Measurements from ENCODE around the gene PRSS21.

Gene PRSS21

DNA sequence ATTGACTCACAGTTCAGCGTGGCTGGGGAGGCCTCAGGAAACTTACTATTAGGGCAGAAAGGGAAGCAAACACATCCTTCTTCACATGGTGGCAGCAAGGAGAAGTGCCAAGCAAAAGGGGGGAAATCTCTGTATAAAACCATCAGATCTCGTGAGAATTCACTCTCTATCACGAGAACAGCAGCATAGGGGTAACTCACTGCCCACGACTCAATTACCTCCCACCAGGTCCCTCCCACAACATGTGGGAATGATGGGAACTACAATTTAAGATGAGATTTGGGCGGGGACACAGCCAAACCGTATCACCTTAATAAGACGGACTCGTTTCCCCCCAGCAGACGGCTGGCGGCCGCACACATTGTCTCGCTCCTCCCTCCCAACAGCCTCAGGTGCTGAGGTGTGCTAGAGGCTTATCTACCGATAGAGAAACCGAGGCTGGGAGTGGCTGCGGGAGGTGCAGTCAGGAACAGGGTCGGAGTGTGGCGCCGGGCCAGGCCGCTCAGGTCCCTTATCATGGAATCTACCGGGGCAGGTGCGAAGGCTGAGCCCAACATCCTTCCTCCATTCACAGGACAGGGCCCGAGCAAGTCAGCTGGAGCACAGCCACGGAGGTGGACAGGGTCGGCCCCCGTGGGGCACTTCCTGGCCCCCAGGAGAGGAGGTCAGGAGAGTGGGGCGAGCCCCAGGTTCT lies 8.2 kb downstream of the PRSS21 start:
- H3K4me3 ChIP-seq (ENCODE audit: low read length): no peak overlapping the region
- H3K36me3 ChIP-seq (replicated peaks; ENCODE audit: low read depth, low read length): no peaks in the 10 kb centered on the region
- H4K20me1 ChIP-seq (ENCODE audit: insufficient read depth, low read length): no peaks in the 10 kb centered on the region
- no peaks in the 10 kb centered on the region for H3K9me3 ChIP-seq (ENCODE audit: insufficient read depth, low read length)
- no peaks in the 10 kb centered on the region for H3K79me2 ChIP-seq (ENCODE audit: low read length)
- peaks cover 7% of the 10 kb centered on the region; the same call in 1 of the 2 replicates for H3K27me3 ChIP-seq (ENCODE audit: low read depth, low read length)
- H3K4me1 ChIP-seq (ENCODE audit: low read length): no peaks in the 10 kb centered on the region
- TF ChIP-seq, protein P1, sequence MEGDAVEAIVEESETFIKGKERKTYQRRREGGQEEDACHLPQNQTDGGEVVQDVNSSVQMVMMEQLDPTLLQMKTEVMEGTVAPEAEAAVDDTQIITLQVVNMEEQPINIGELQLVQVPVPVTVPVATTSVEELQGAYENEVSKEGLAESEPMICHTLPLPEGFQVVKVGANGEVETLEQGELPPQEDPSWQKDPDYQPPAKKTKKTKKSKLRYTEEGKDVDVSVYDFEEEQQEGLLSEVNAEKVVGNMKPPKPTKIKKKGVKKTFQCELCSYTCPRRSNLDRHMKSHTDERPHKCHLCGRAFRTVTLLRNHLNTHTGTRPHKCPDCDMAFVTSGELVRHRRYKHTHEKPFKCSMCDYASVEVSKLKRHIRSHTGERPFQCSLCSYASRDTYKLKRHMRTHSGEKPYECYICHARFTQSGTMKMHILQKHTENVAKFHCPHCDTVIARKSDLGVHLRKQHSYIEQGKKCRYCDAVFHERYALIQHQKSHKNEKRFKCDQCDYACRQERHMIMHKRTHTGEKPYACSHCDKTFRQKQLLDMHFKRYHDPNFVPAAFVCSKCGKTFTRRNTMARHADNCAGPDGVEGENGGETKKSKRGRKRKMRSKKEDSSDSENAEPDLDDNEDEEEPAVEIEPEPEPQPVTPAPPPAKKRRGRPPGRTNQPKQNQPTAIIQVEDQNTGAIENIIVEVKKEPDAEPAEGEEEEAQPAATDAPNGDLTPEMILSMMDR (IDR thresholded peaks at IDR 0.05; ENCODE audit: low read depth, low read length): no peak
- TF ChIP-seq EZH2phosphoT487 (IDR thresholded peaks at IDR 0.05; ENCODE audit: low read depth): no peak
- no peak overlapping the region for H2AFZ ChIP-seq (ENCODE audit: low read depth, low read length)
- H3K9ac ChIP-seq (ENCODE audit: low read length): no peak overlapping the region
- H3K27ac ChIP-seq (ENCODE audit: low read length): no peak overlapping the region
- H3K4me2 ChIP-seq (ENCODE audit: low read length): no peak overlapping the region

DNA sequence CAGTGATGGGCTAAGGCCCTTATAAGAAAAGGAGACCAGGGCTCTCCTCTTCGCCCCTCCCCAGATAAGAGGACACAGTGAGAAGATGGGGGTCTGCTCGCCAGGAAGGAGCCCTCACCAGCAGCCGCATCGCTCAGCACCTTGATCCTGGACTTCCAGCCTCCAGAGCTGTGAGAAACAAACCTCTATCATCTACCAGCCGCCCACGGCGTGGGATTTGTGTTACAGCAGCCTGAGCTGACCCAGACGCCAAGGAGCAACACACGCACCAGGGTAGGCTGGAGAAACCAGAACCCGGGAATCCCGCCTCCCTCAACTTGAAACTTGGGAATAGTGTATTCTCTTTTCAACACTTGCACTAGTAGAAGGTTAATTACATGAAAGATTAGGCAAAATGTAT lies 8.9 kb downstream of the PRSS21 start:
- no peak overlapping the region for H3K4me3 ChIP-seq (ENCODE audit: low read length)
- no peak overlapping the region for H3K4me2 ChIP-seq (ENCODE audit: low read length)
- H3K4me1 ChIP-seq (ENCODE audit: low read length): no peaks in the 10 kb centered on the region
- peaks cover 7% of the 10 kb centered on the region; the same call in 1 of the 2 replicates for H3K27me3 ChIP-seq (ENCODE audit: low read depth, low read length)
- H2AFZ ChIP-seq (ENCODE audit: low read depth, low read length): no peak overlapping the region
- no peak overlapping the region for H3K9ac ChIP-seq (ENCODE audit: low read length)
- TF ChIP-seq, protein P1 (IDR thresholded peaks at IDR 0.05; ENCODE audit: low read depth, low read length): no peak
- TF ChIP-seq EZH2phosphoT487 (IDR thresholded peaks at IDR 0.05; ENCODE audit: low read depth): no peak
- no peaks in the 10 kb centered on the region for H3K36me3 ChIP-seq (replicated peaks; ENCODE audit: low read depth, low read length)
- H3K27ac ChIP-seq (ENCODE audit: low read length): no peak overlapping the region
- no peaks in the 10 kb centered on the region for H3K9me3 ChIP-seq (ENCODE audit: insufficient read depth, low read length)
- no peaks in the 10 kb centered on the region for H4K20me1 ChIP-seq (ENCODE audit: insufficient read depth, low read length)
- H3K79me2 ChIP-seq (ENCODE audit: low read length): no peaks in the 10 kb centered on the region

DNA sequence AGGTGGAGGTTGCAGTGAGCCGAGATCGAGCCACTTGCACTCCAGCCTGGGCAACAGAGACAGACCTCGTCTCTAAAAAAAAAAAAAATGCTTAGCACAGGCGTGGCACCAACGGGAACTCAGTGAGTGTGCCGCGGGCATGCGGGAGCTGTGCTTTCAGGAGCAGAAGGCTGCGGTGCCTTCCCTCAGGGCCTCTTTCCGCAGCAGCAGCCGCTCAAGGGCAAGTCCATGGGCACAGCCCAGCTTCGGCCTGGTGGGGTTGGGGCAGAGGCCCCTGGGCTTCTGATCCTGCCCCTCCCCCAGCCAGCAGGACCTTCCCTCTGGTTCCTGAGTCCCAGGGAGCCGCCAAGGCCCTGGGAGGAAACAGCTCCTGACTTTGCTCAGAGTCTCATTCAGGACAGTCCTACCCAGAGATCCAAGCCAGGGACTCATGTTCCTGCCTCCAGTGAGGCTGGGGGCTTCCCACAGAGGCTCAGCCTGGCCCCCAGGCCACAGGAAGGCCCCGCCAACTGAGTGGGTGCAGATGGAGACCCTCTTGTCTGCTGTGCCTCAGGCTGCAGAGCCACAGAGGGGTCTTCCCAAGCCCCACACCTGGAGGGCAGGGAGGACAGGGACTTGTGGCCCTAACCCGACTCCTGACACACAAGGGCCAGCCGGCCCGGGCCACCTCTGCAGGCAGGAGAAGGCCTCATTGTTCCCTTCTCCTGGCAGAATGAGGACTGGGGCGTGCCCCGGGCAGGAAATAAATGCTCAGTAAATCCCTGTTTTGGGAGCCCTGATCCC lies 9.7 kb downstream of the PRSS21 start:
- H3K9me3 ChIP-seq (ENCODE audit: insufficient read depth, low read length): no peaks in the 10 kb centered on the region
- H3K27me3 ChIP-seq (ENCODE audit: low read depth, low read length): peaks cover 7% of the 10 kb centered on the region; the same call in 1 of the 2 replicates
- no peak overlapping the region for H3K9ac ChIP-seq (ENCODE audit: low read length)
- no peaks in the 10 kb centered on the region for H3K79me2 ChIP-seq (ENCODE audit: low read length)
- no peak overlapping the region for H3K4me2 ChIP-seq (ENCODE audit: low read length)
- no peak overlapping the region for H3K4me3 ChIP-seq (ENCODE audit: low read length)
- H2AFZ ChIP-seq (ENCODE audit: low read depth, low read length): no peak overlapping the region
- no peaks in the 10 kb centered on the region for H4K20me1 ChIP-seq (ENCODE audit: insufficient read depth, low read length)
- TF ChIP-seq EZH2phosphoT487 (IDR thresholded peaks at IDR 0.05; ENCODE audit: low read depth): no peak
- H3K4me1 ChIP-seq (ENCODE audit: low read length): no peaks in the 10 kb centered on the region
- H3K36me3 ChIP-seq (replicated peaks; ENCODE audit: low read depth, low read length): no peaks in the 10 kb centered on the region
- H3K27ac ChIP-seq (ENCODE audit: low read length): no peak overlapping the region

DNA sequence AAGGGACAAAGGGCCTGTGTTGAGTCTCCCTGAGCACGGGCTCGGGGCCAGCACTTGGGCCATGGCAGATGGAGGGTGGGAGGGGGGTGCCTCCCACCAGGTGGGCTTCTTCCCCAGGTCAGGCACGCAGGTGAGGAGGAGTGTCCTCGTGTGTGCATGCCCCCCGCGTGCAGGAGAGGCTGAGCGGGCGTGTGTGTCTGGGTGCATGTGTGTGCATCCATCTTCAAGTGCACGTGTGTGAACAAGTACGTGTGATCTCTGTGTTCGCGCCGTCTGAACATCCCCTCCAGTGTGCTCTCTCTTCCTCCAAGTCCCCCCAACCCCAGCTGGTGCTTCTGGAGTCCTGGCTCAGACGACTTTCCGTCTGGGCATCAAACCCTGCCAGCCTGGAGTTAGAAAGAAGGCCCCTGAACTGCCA lies 10.3 kb downstream of the PRSS21 start:
- H3K9ac ChIP-seq (ENCODE audit: low read length): no peak overlapping the region
- H3K4me1 ChIP-seq (ENCODE audit: low read length): no peaks in the 10 kb centered on the region
- no peaks in the 10 kb centered on the region for H3K36me3 ChIP-seq (replicated peaks; ENCODE audit: low read depth, low read length)
- peaks cover 5% of the 10 kb centered on the region; the same call in 1 of the 2 replicates for H3K27me3 ChIP-seq (ENCODE audit: low read depth, low read length)
- no peak overlapping the region for H2AFZ ChIP-seq (ENCODE audit: low read depth, low read length)
- TF ChIP-seq, protein P1 (IDR thresholded peaks at IDR 0.05; ENCODE audit: low read depth, low read length): no peak
- no peak for TF ChIP-seq EZH2phosphoT487 (IDR thresholded peaks at IDR 0.05; ENCODE audit: low read depth)
- no peaks in the 10 kb centered on the region for H3K79me2 ChIP-seq (ENCODE audit: low read length)
- H3K9me3 ChIP-seq (ENCODE audit: insufficient read depth, low read length): no peaks in the 10 kb centered on the region
- no peak overlapping the region for H3K27ac ChIP-seq (ENCODE audit: low read length)
- no peaks in the 10 kb centered on the region for H4K20me1 ChIP-seq (ENCODE audit: insufficient read depth, low read length)
- no peak overlapping the region for H3K4me3 ChIP-seq (ENCODE audit: low read length)
- no peak overlapping the region for H3K4me2 ChIP-seq (ENCODE audit: low read length)
